Muscle layer of colon (tissue), 2 donors: Measurements from ENCODE around the gene DDX39A.
"Not testable (repeated sequence)": the region's sequence is repeated elsewhere in the genome, so short reads cannot be mapped to it uniquely, and the experiment has no call there.

ENCODE experiments used
- H3K27ac ChIP-seq: one replicate; pipeline ENCODE4 v1.7.0; 2013; ENCODE audit warnings: low read depth, mild to moderate bottlenecking, low read length, moderate library complexity
- H3K27me3 ChIP-seq, 2 donors: one replicate each; pipeline ENCODE4 v1.7.0; 2013; ENCODE audit warnings: low read length in 2 of 2, mild to moderate bottlenecking in 2 of 2; ENCODE audit not compliant: insufficient read depth in 2 of 2, control insufficient read depth in 1 of 2
- H3K36me3 ChIP-seq: one replicate; pipeline ENCODE4 v1.7.0; 2013; ENCODE audit warnings: mild to moderate bottlenecking, low read length; ENCODE audit not compliant: insufficient read depth
- H3K4me1 ChIP-seq: one replicate; pipeline ENCODE4 v1.7.0; 2013; ENCODE audit warnings: mild to moderate bottlenecking, low read length; ENCODE audit not compliant: insufficient read depth
- H3K4me3 ChIP-seq, 2 donors: one replicate each; pipeline ENCODE4 v1.7.0; 2013; ENCODE audit warnings: low read length in 2 of 2, low read depth in 1 of 2, mild to moderate bottlenecking in 1 of 2, moderate library complexity in 1 of 2
- H3K9ac ChIP-seq: one replicate; pipeline ENCODE4 v1.7.0; 2013; ENCODE audit warnings: low read length
- H3K9me3 ChIP-seq: one replicate; pipeline ENCODE4 v1.7.0; 2013; ENCODE audit warnings: mild to moderate bottlenecking, low read length
- donor health status: abdominal sarcoma.
- donor health status: Adenocarcinoma of cecum.

The DDX39A gene

GRCh38 chr19:14419106-14419813 is at the start of gene DDX39A:
Gene DDX39A, minus strand, starts transcription at chr19:14419341. Its CDS starts 6,121 bp downstream, at chr19:14413220.
- Histone ChIP-seq H3K36me3 (no peaks in the 10 kb centered on the region), H3K27ac (peak within 1 kb of the TSS; percentile 65), H3K9ac (peak within 1 kb of the TSS; percentile 82), H3K9me3 (no peaks in the 10 kb centered on the region), H3K27me3 (no peaks in the 10 kb centered on the region), H3K4me1 (peaks cover 21% of the 10 kb centered on the region), H3K4me3 (peak within 1 kb of the TSS; percentile 49 to 72)

GRCh38 chr19:14467816-14468215 is 48.7 kb upstream of the DDX39A start:
- Histone ChIP-seq H3K4me1 (peaks cover 8% of the 10 kb centered on the region), H3K36me3 (peaks cover 65% of the 10 kb centered on the region), H3K9ac (no peak overlapping the region)

GRCh38 chr19:14467391-14467790 is 48.2 kb upstream of the DDX39A start:
- peaks cover 69% of the 10 kb centered on the region for H3K36me3 ChIP-seq
- no peak overlapping the region for H3K27ac ChIP-seq
- H3K27me3 ChIP-seq, result peaks cover 1 to 12% of the 10 kb centered on the region in 2 donors
- H3K9ac ChIP-seq, result no peak overlapping the region
- H3K9me3 ChIP-seq, result no peaks in the 10 kb centered on the region
- H3K4me3 ChIP-seq, result no peak overlapping the region
- peaks cover 5% of the 10 kb centered on the region for H3K4me1 ChIP-seq

More at GRCh38 chr19:14467816-14468215, 48.7 kb upstream of the DDX39A start:
- Histone ChIP-seq H3K27ac (no peak overlapping the region), H3K27me3 (peaks cover 6 to 16% of the 10 kb centered on the region in 2 donors), H3K4me3 (no peak overlapping the region), H3K9me3 (no peaks in the 10 kb centered on the region)

GRCh38 chr19:14463747-14464146 is 44.6 kb upstream of the DDX39A start:
- Histone ChIP-seq H3K4me3 (no peak overlapping the region), H3K36me3 (peaks cover 65% of the 10 kb centered on the region), H3K27me3 (no peaks in the 10 kb centered on the region), H3K4me1 (no peaks in the 10 kb centered on the region), H3K9me3 (no peaks in the 10 kb centered on the region), H3K27ac (no peak overlapping the region), H3K9ac (no peak overlapping the region)

DNA sequence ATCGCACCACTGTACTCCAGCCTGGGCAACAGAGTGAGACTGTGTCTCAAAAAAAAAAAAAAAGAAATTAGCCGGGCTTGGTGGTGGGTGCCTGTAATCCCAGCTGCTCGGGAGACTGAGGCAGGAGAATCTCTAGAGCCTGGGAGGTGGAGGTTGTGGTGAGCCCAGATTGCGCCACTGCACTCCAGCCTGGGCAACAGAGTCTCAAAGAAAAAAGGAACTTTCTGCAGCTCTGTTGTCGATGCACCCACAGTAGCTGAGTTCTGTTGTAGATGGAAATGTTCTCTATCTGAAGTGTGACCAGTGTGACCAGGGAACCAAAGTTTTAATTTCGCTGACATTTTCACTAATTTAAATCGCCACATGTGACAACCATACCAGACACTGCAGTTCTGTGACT is 43.3 kb upstream of the DDX39A start:
- not testable (repeated sequence) for H3K9me3 ChIP-seq, H3K4me3 ChIP-seq, H3K9ac ChIP-seq, H3K27ac ChIP-seq, H3K4me1 ChIP-seq, H3K27me3 ChIP-seq
- peaks cover 62% of the 10 kb centered on the region for H3K36me3 ChIP-seq

- Histone ChIP-seq H3K4me3 (no peak overlapping the region), H3K36me3 (peaks cover 62% of the 10 kb centered on the region), H3K4me1 (no peaks in the 10 kb centered on the region), H3K27me3 (no peaks in the 10 kb centered on the region), H3K27ac (no peak overlapping the region), H3K9me3 (no peaks in the 10 kb centered on the region), H3K9ac (no peak overlapping the region)
Observed at GRCh38 chr19:14460935-14461334, 41.8 kb upstream of the DDX39A start.

DNA sequence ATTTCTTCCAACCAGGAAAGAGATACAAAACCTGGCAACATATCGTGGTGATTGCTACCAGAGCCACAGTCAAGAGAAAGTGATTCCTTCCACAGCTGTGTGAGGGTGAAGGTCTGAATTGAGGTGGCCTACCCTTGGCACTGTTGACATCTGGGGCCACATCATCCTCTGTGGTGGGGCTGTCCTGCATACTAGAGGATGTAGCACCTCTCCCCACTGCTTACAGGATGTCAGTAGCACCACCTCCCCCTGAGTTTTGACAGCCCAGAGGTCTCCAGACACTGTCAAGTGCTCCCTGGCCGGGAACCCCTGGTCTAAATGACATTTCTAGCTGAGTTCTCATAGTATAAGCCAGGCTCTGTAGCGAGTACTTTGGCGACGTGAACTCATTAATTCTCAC is 40.6 kb upstream of the DDX39A start:
- H3K9me3 ChIP-seq, result no peaks in the 10 kb centered on the region
- no peak overlapping the region for H3K27ac ChIP-seq
- H3K36me3 ChIP-seq, result peaks cover 56% of the 10 kb centered on the region
- no peaks in the 10 kb centered on the region for H3K27me3 ChIP-seq
- no peaks in the 10 kb centered on the region for H3K4me1 ChIP-seq
- H3K4me3 ChIP-seq, result no peak overlapping the region
- H3K9ac ChIP-seq, result no peak overlapping the region

- H3K9ac ChIP-seq, H3K27ac ChIP-seq, H3K27me3 ChIP-seq, H3K4me3 ChIP-seq, H3K9me3 ChIP-seq, H3K4me1 ChIP-seq: not testable (repeated sequence)
- H3K36me3 ChIP-seq, result peaks cover 55% of the 10 kb centered on the region
Observed at GRCh38 chr19:14452303-14452702, 33.2 kb upstream of the DDX39A start.

GRCh38 chr19:14450876-14451275 is 31.7 kb upstream of the DDX39A start:
- Histone ChIP-seq H3K9ac (no peak overlapping the region), H3K4me1 (no peaks in the 10 kb centered on the region), H3K4me3 (no peak overlapping the region), H3K27ac (no peak overlapping the region), H3K9me3 (no peaks in the 10 kb centered on the region), H3K36me3 (peaks cover 62% of the 10 kb centered on the region), H3K27me3 (no peaks in the 10 kb centered on the region)

- Histone ChIP-seq H3K27me3 (no peaks in the 10 kb centered on the region), H3K36me3 (peaks cover 62% of the 10 kb centered on the region), H3K4me3 (no peak overlapping the region), H3K4me1 (no peaks in the 10 kb centered on the region), H3K27ac (no peak overlapping the region), H3K9me3 (no peaks in the 10 kb centered on the region), H3K9ac (no peak overlapping the region)
Observed at GRCh38 chr19:14450168-14450874, 31.2 kb upstream of the DDX39A start.

DNA sequence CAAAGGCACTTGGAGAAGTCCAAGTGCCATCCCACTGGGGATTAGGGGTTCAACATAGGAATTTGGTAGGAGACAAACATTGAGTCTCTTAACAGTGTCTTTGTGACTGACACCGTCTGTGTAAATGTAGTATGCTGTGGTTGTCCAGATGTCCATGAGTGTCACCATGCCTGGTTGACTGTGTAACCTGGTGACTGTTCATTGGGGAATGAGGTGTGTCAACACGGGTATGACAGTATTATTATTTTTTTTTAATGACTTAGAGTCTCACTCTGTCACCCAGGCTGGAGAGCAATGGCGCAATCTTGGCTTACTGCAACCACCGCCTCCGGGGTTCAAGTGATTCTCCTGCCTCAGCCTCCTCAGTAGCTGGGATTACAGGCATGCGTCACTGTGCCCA is 30.2 kb upstream of the DDX39A start:
- Histone ChIP-seq H3K27me3 (no peaks in the 10 kb centered on the region), H3K27ac (no peak overlapping the region), H3K9me3 (no peaks in the 10 kb centered on the region), H3K4me1 (no peaks in the 10 kb centered on the region), H3K9ac (no peak overlapping the region), H3K4me3 (no peak overlapping the region), H3K36me3 (peaks cover 63% of the 10 kb centered on the region)
